ENCODE results near the gene EYA4.

Gene EYA4

GRCh38 chr6:133208183-133208755 lies 32.9 kb upstream of the EYA4 start:
- H4K20me1 ChIP-seq (ENCODE audit: low read depth, low read length), result no peaks in the 10 kb centered on the region
- no peaks in the 10 kb centered on the region for H3K9me2 ChIP-seq (replicated peaks; ENCODE audit: insufficient read depth, low read length)
- no peaks in the 10 kb centered on the region for H3K36me3 ChIP-seq (ENCODE audit: low read length)
- H3K4me3 ChIP-seq (ENCODE audit: insufficient read depth, low read length, poor library complexity, severe bottlenecking), result no peak overlapping the region
- no peak overlapping the region for H3K9ac ChIP-seq (ENCODE audit: low read length)
- H2AFZ ChIP-seq (ENCODE audit: low read depth, low read length, severe bottlenecking), result no peak overlapping the region
- TF ChIP-seq EZH2phosphoT487 (conservative IDR thresholded peaks at IDR 0.05; ENCODE audit: low read length), result no peak
- no peak for TF ChIP-seq CTCF (IDR thresholded peaks at IDR 0.05; ENCODE audit: insufficient read depth, low read length, poor library complexity, severe bottlenecking)
- no peak overlapping the region for H3K27ac ChIP-seq (ENCODE audit: low read depth, low read length)
- no peaks in the 10 kb centered on the region for H3K9me3 ChIP-seq (ENCODE audit: insufficient read depth, low read length)
- peaks cover 6% of the 10 kb centered on the region; the same call in 1 of the 2 replicates for H3K27me3 ChIP-seq (ENCODE audit: low read length)
- no peaks in the 10 kb centered on the region for H3K79me2 ChIP-seq (ENCODE audit: insufficient read depth, low read length)
- H3K4me2 ChIP-seq (ENCODE audit: low read depth, low read length, poor library complexity, severe bottlenecking), result no peak overlapping the region
- H3F3A ChIP-seq (ENCODE audit: insufficient read depth), result no peaks in the 10 kb centered on the region

- TF ChIP-seq EZH2phosphoT487 (conservative IDR thresholded peaks at IDR 0.05; ENCODE audit: low read length) (no peak), CTCF (IDR thresholded peaks at IDR 0.05; ENCODE audit: insufficient read depth, low read length, poor library complexity, severe bottlenecking) (no peak)
- H3K27ac ChIP-seq (ENCODE audit: low read depth, low read length), result no peak overlapping the region
- H2AFZ ChIP-seq (ENCODE audit: low read depth, low read length, severe bottlenecking), result no peak overlapping the region
- peaks cover 6% of the 10 kb centered on the region; the same call in 1 of the 2 replicates for H3K27me3 ChIP-seq (ENCODE audit: low read length)
- H3K9me3 ChIP-seq (ENCODE audit: insufficient read depth, low read length), result no peaks in the 10 kb centered on the region
- no peaks in the 10 kb centered on the region for H4K20me1 ChIP-seq (ENCODE audit: low read depth, low read length)
- H3K79me2 ChIP-seq (ENCODE audit: insufficient read depth, low read length), result no peaks in the 10 kb centered on the region
- H3K9me2 ChIP-seq (replicated peaks; ENCODE audit: insufficient read depth, low read length), result no peaks in the 10 kb centered on the region
- H3K36me3 ChIP-seq (ENCODE audit: low read length), result no peaks in the 10 kb centered on the region
- no peaks in the 10 kb centered on the region for H3F3A ChIP-seq (ENCODE audit: insufficient read depth)
- H3K4me2 ChIP-seq (ENCODE audit: low read depth, low read length, poor library complexity, severe bottlenecking), result no peak overlapping the region
- H3K4me3 ChIP-seq (ENCODE audit: insufficient read depth, low read length, poor library complexity, severe bottlenecking), result no peak overlapping the region
- no peak overlapping the region for H3K9ac ChIP-seq (ENCODE audit: low read length)
These were observed 26.9 kb upstream of the EYA4 start for GRCh38 chr6:133214267-133214666.

- Histone ChIP-seq H3K27me3 (ENCODE audit: low read length) (no peaks in the 10 kb centered on the region), H3K36me3 (ENCODE audit: low read length) (no peaks in the 10 kb centered on the region), H3K79me2 (ENCODE audit: insufficient read depth, low read length) (no peaks in the 10 kb centered on the region), H3F3A (ENCODE audit: insufficient read depth) (no peaks in the 10 kb centered on the region), H3K9ac (ENCODE audit: low read length) (no peak overlapping the region), H3K9me3 (ENCODE audit: insufficient read depth, low read length) (no peaks in the 10 kb centered on the region), H3K9me2 (replicated peaks; ENCODE audit: insufficient read depth, low read length) (no peaks in the 10 kb centered on the region), H3K4me3 (ENCODE audit: insufficient read depth, low read length, poor library complexity, severe bottlenecking) (no peak overlapping the region), H3K4me2 (ENCODE audit: low read depth, low read length, poor library complexity, severe bottlenecking) (no peak overlapping the region), H4K20me1 (ENCODE audit: low read depth, low read length) (no peaks in the 10 kb centered on the region), H2AFZ (ENCODE audit: low read depth, low read length, severe bottlenecking) (no peak overlapping the region), H3K27ac (ENCODE audit: low read depth, low read length) (no peak overlapping the region)
- TF ChIP-seq EZH2phosphoT487 (conservative IDR thresholded peaks at IDR 0.05; ENCODE audit: low read length), result no peak
- no peak for TF ChIP-seq CTCF (IDR thresholded peaks at IDR 0.05; ENCODE audit: insufficient read depth, low read length, poor library complexity, severe bottlenecking)
These were observed 22.3 kb upstream of the EYA4 start for GRCh38 chr6:133218852-133219251.

Data from SU-DHL-6 (cell line).